GM19351 (cell line): Measurements from ENCODE around the gene FHAD1.

Experiments used
- ATAC-seq: cut with Tn5 transposase; IDR thresholded peaks from one replicate; pipeline ENCODE4 v1.9.1; 2021; ENCODE audit warnings: mild to moderate bottlenecking, moderate library complexity; ENCODE audit not compliant: unreplicated experiment

Gene FHAD1

DNA sequence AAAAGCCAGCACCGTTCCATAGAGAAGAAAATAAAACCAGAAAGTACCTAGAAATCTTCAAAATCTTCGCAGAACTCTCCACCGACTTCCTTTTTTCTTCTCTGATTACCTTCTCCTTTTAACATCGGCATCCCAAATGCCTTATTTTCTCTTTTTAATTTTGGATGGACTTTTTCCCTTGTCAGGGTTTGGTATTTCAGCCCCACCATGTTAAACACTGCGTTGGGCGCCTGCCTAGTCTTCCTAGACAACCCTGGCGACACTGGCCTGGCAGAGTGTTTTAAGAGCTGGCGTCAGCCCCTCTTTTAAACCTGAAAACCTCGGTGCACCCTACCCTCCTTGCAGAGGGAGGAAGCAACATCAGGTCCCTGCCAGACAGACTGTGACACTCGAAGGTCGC is 96.7 kb downstream of the FHAD1 start:
- ATAC-seq, result no peak

DNA sequence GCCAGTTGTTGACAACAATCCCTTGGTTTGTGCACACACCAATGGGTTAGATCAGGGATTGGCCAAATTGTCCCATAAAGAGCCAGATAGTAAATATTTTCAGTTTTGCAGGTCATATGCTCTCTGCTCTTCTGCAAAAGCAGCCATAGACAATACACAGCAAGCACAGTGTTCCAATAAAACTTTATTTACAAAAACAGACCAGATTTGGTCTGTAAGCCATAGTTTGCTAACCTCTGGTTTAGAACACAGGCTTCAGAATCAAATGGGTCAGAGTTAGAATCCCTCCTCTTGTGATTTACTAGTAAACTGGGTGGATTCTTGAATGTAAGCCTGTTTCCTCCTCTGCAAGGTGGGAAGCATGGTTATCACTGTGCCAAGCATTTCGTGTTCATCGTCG is 97.4 kb downstream of the FHAD1 start:
- no peak for ATAC-seq

DNA sequence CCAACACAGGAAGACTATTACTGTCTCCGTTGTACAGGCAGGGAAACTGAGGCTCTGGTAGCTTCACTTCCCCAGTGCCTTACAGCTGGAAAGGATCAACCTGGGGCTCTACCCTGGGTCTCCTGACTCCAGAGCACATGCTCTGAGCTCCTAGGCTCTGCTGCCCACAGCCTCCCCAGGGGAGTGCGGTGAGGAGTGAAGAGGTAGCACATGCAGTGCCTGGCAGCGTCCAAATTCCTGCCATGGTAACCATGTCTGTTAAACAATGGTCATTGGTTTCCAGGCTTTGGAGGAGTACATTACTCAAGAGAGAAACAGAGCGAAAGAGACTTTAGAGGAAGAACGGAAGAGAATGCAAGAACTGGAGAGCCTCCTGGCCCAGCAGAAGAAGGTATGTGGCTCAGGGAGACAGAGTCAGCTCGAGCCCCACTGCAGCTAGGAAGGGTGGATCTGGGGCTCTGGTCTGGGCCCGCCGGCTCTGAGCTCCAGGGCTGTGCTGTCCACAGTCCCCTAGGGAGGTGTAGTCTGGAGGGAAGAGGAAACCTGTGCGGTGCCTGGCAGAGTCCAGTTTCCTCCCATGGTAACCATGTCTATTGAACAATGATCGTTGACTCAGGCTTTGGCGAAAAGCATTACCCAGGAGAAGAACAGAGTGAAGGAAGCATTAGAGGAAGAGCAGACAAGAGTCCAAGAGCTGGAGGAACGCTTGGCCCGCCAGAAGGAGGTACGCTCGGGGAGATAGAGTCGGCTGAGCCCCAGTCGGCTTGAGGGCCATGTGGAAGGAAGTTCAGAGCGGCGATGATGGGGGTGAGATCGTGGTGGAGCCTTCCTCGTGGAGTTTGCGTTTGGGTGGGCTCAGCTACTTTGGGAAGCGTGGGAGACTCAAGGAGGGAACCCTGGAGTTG is 98.0 kb downstream of the FHAD1 start:
- ATAC-seq, result no peak

DNA sequence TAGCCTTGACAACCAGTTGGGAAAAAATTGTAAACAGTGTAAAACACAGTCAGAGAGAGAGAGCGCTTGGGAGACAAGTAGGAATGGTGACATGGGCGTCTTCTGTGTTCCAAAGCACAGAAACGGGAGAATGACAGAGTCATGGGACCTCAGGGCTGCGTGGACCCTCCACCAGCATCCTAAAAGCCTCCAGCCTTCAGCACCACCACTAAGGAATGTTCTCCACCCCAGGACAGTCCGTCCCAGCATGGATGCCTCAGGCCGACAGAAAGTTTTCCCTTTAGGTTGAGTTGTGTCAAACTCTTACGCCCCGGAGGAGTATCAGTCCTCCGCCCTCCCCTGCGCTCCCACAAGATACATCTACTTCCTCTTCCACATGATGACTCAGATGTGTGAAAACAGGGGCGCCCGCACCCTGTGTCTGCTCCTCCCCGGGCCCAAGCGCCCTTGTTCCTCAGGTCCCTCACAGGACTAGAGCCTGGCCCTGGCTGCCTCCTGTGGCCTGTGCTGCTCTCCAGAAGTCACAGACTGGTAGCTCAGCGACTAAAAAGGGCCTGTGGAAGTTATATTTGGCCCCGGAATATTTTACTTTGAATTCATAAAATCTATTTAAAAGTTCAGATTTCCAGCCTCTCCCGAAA is 98.8 kb downstream of the FHAD1 start:
- ATAC-seq, result peak; percentile 86

GRCh38 chr1:15346346-15347030 is 99.5 kb downstream of the FHAD1 start:
- ATAC-seq, result no peak

GRCh38 chr1:15347182-15347581 is 100.2 kb downstream of the FHAD1 start:
- ATAC-seq, result no peak

DNA sequence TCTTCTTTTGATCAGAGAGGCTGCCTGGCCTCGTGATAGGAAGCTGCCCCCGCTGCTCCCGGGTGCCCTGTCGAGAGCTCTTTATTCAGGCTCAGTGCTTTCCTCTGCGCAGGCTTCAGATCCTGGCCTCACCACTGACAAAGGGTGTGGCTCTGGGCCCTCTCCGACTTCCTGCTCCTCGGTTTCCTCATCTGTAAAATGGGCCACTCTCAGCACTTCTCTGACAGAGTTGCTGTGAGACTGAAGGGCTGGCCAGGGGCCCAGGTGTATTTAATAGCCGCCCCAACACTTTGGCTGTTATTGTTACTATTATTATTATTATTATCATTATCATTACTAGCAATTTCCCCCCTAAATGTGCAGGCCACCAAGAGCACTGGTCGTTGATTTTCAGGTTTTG is 101.6 kb downstream of the FHAD1 start:
- no peak for ATAC-seq

GRCh38 chr1:15349133-15349532 is 102.1 kb downstream of the FHAD1 start:
- ATAC-seq, result no peak

GRCh38 chr1:15350151-15350550 is 103.1 kb downstream of the FHAD1 start:
- ATAC-seq, result no peak

DNA sequence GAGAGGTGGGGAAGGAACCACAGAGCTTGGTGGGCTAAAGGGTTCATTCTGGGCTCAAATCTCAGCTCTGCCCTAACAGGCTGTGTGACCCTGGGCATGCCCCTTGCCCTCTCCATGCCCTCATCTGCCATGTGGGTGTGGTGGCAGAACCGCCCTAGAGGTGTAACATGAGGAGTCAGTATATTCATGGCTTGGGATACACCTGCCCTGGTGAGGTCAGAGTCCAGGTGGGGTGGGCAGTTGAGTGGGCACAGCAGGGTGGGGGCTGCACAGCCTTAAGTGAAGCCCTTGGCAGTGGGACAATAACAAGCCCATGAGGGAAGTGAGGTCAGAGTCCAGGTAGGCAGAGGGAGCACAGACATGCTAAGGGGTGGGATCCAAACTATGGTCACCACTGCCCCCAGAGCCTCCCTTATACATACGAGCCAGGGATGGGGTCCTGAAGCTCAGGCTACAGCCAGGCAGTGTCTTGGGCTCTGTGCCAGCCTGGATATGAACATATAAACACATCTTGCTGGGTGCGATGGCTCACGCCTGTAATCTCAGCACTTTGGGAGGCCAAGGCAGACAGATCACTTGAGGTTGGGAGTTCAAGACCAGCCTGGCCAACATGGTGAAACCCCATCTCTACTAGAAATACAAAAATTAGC is 103.7 kb downstream of the FHAD1 start:
- ATAC-seq, result no peak

GRCh38 chr1:15351310-15351709 is 104.3 kb downstream of the FHAD1 start:
- ATAC-seq, result no peak

DNA sequence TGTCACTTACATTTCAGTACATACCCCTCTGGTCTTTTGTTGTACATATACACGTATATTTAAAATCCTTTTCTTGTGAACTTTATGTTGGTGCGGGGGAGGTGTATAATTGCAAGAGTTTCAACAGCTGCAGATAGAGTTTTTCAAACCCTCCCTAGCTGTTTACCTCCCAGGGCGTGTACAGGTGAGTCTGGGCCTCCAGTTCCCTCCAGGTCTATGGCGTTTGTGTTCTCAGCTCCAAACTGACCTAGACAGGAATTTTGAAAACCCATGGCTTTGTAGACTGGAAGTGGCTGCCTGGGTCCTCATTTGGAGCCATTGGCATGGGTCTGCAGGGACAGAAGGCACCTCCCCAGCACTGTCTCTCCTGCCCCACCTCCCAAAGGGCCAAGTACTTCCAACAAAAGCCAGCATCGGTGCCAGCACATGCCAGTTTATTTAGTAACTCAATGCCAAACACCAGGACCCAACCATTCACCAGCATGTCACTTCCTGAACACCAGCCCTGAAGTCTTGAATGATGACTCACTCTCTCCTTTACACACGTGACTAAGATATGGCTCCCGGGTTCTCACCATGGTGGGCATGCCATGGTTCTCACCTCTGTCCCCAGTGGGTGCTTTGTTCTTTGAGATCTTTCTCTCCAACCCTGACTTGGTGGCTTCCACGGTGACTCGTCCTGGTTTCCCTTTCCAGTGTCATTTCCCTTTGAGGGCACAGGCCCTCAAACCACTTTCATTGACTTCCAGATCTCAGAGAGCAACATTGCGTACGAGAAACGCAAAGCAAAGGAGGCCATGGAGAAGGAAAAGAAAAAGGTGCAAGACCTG is 105.3 kb downstream of the FHAD1 start:
- no peak for ATAC-seq

DNA sequence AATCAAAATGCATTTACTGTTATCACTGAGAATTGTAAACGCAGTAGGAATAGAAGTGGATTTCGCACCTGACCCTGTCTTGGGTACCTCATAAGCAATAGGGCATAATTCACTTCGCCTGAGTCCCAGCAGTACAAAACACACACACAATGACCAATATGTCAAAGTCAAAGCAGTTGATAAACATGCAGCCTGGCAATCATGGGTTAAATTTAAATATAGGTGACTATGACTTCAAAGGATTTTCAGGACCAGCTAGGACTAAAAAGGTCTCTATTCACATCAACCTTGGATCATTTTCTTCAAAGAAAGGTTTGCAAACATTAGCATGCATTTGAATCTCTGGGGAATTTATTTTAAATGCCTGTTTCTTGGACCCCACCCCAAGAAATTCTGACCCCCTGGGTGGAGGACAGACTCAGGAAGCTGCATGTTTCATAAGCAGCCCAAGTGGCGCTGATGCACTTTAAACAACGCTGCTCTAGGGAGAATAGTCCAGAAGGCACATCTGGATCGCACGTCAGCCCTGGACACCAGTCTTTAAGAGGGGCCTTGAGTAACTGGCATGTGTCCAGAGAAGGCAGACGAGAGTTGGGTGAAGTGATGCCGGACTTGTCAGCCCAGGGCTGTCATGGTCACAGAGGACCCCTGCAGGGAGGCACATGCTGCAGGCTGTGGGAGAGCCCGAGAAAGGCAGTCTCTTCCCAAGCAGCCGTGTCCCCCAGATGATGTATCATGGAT is 107.0 kb downstream of the FHAD1 start:
- no peak for ATAC-seq

GRCh38 chr1:15354580-15354965 is 107.5 kb downstream of the FHAD1 start:
- ATAC-seq, result no peak

- ATAC-seq, result no peak
These were observed 109.1 kb downstream of the FHAD1 start for GRCh38 chr1:15355968-15356625.

- ATAC-seq, result no peak
These were observed 110.7 kb downstream of the FHAD1 start for GRCh38 chr1:15357612-15358207.

DNA sequence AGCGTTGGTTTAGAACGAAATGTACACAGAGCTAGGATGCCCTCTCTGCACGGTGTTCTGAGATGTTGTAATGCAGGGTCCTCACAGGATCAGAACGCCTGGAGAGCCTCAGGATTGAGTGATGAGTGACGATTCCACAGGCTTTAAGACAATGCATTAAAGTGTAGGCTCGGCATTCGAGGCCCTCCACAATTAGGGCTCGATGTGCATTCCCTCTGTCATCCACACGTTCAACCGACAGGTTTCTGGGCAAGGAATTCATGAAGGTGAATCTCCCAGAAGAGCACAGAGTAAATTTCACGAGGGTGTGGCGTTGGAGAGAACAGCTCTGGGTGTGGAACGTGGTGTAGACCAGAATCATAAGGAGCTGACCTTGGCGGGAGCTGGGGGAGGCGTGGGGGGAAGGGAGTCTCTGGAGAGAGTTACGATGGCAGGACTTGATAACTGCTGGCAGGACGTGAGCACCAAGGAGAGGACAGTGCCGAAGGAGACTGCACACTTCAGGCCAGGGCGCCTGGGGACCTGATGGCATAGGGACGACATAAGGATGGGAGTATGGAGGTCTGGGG is 111.6 kb downstream of the FHAD1 start:
- no peak for ATAC-seq

- ATAC-seq, result no peak
These were observed 113.7 kb downstream of the FHAD1 start for GRCh38 chr1:15360700-15361099.
